ENCODE data around the gene SCYL1.

GRCh38 chr11:65540290-65541092, 15.6 kb downstream of the SCYL1 start:
- TF ChIP-seq TAF1 (IDR thresholded peaks at IDR 0.05; ENCODE audit: borderline replicate concordance, insufficient read depth, low read length) (no peak), POLR2AphosphoS5 (IDR thresholded peaks at IDR 0.05; ENCODE audit: low read depth, low read length) (peak; percentile 60), SIN3A (IDR thresholded peaks at IDR 0.05; ENCODE audit: borderline replicate concordance, insufficient read depth, low read length) (0 out of 2 replicates have a peak, but pooled peaks have one; percentile 37)

Data from PFSK-1 (cell line).